ENCODE data around the gene POLR1C. TPM values are rescaled to one million over a fixed set of nuclear protein-coding genes. Genes with fewer than 3 reads are reported as not detected.
"Not testable (repeated sequence)": the region's sequence is repeated elsewhere in the genome, so short reads cannot be mapped to it uniquely, and the experiment has no call there.

Gene POLR1C
- total RNA-seq, 1 donor from 2014 or later = 27.7 TPM

- DNase-seq (ENCODE audit: low spot score in 2 of 2) = no peak
- no peak for FAIRE-seq
Measured at GRCh38 chr6:43544461-43544860, 27.6 kb downstream of the POLR1C start.

DNA sequence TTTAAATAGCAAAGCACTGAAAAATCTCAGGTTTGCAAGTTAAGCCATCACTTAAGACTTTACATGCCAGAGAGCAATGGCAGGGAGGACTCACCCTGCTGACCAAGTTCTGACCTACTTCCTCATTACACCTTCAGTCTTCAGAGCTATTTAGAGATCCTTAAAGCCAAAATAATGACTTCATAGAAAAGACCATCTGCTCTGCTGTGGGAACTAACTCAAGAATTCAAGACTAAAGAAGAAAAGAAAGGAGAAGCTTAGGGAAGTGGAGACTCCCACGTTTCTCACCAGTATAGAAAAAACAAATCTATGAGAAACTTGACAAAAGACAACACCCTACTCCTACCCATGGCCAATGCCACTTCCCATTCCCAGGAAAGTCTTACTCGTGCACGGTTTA lies 30.3 kb downstream of the POLR1C start:
- FAIRE-seq = no peak
- no peak for DNase-seq (ENCODE audit: low spot score in 2 of 2)

- FAIRE-seq; DNase-seq (ENCODE audit: low spot score in 2 of 2): not testable (repeated sequence)
Measured at GRCh38 chr6:43557620-43558019, 40.7 kb downstream of the POLR1C start.

DNA sequence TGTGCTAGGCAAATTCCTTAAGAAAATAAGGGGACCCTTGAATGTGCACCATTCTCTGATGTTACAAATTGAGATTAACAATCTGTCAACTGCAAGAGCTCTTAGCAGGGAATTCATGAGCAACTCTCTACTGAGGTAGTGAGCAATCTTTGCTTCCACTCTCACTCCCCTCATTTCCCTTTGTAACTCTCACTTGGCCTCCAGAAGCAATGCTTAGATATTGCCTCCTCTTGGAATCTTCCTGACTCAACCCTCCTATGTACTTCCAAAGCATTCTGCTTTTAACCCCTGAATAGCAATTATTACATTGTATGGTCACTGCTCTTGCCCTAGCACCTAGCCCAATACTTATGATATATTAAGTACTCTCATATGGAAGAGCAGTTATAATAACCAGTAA lies 42.4 kb downstream of the POLR1C start:
- DNase-seq (ENCODE audit: low spot score in 2 of 2) (no peak), FAIRE-seq (no peak)

DNA sequence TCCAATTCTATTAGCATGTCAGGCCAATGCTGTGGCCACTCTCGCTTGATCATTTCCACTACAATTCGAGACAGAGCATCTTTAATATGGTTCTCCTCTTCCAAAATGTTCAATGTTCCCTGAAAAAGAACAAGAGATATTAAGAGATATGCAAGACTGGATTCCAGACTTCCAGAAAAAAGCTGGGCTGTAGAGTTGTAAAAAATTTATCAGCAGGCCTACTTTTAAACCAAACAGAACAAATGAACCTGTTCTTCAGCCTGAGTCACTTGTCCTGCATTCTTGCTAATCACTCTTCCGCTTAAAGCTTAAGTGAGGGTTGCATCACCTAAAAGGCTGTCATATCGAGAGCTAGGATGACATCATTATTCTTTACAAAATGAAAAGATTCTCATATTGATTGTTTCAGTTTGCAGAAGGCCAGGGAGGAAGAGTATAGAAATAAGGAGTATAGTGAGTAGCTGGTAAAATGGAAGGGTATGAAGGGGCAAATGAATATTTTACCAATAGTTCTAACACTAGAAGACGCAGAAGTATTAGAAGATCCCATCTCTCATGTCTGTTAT lies 54.1 kb downstream of the POLR1C start:
- no peak for DNase-seq (ENCODE audit: low spot score in 2 of 2)
- FAIRE-seq = no peak

Small RNAs within 50 kb of the gene (small RNA-seq; reads per million reads assigned to genes)
- gene RF00426 (not detected), gene RNU6-1113P (not detected)

Other genes with a start within 250 kb of the POLR1C start
- gene SLC22A7, start 218.8 kb upstream of the POLR1C start, total RNA-seq = 0.41 TPM
- 4.5 TPM for gene CRIP3, start 208.3 kb upstream of the POLR1C start, total RNA-seq
- gene ZNF318, start 147.4 kb upstream of the POLR1C start, total RNA-seq = 9.8 TPM
- 17.9 TPM for gene ABCC10, start 89.5 kb upstream of the POLR1C start, total RNA-seq
- gene DLK2, start 61.5 kb upstream of the POLR1C start, total RNA-seq = 8.6 TPM
- 2.9 TPM for gene TJAP1, start 39.5 kb upstream of the POLR1C start, total RNA-seq
- 2.9 TPM for gene LRRC73, start 6.7 kb upstream of the POLR1C start, total RNA-seq
- gene YIPF3, start 163 bp upstream of the POLR1C start, total RNA-seq = 68.5 TPM
- gene XPO5, start 58.9 kb downstream of the POLR1C start, total RNA-seq = 55.0 TPM
- 10.2 TPM for gene POLH, start 59.1 kb downstream of the POLR1C start, total RNA-seq
- 32.6 TPM for gene GTPBP2, start 112.2 kb downstream of the POLR1C start, total RNA-seq
- 25.3 TPM for gene MAD2L1BP, start 118.8 kb downstream of the POLR1C start, total RNA-seq
- gene RSPH9, start 127.9 kb downstream of the POLR1C start, total RNA-seq = 6.1 TPM
- 16.3 TPM for gene MRPS18A, start 170.7 kb downstream of the POLR1C start, total RNA-seq